Measurements from ENCODE around the gene RIOK1.

Gene RIOK1

GRCh38 chr6:7390226-7390878 is 744 bp downstream of the RIOK1 start:
- Histone ChIP-seq H3K9me3 (no peaks in the 10 kb centered on the region), H3K4me3 (ENCODE audit: low read depth, low read length) (peak overlapping the region; percentile 88), H3K36me3 (peaks cover 23% of the 10 kb centered on the region), H3K27me3 (no peaks in the 10 kb centered on the region), H3K4me1 (no peaks in the 10 kb centered on the region)
- DNase-seq, result no peak
- no peak for TF ChIP-seq CTCF (IDR thresholded peaks at IDR 0.05; ENCODE audit: low read depth, low read length)

- Histone ChIP-seq H3K4me3 (ENCODE audit: low read depth, low read length) (peak overlapping the region; percentile 88), H3K27me3 (no peaks in the 10 kb centered on the region)
These were observed 1.5 kb downstream of the RIOK1 start for GRCh38 chr6:7391151-7391550.

GRCh38 chr6:7392402-7392801 is 2.8 kb downstream of the RIOK1 start:
- DNase-seq, result no peak
- Histone ChIP-seq H3K36me3 (peaks cover 43% of the 10 kb centered on the region), H3K9me3 (no peaks in the 10 kb centered on the region), H3K4me1 (no peaks in the 10 kb centered on the region), H3K27me3 (no peaks in the 10 kb centered on the region), H3K4me3 (ENCODE audit: low read depth, low read length) (no peak overlapping the region; the same call in 1 of the 2 replicates)
- TF ChIP-seq CTCF (IDR thresholded peaks at IDR 0.05; ENCODE audit: low read depth, low read length), result no peak

More at GRCh38 chr6:7391151-7391550, 1.5 kb downstream of the RIOK1 start:
- DNase-seq, result no peak
- H3K36me3 ChIP-seq, result peaks cover 30% of the 10 kb centered on the region
- TF ChIP-seq CTCF (IDR thresholded peaks at IDR 0.05; ENCODE audit: low read depth, low read length), result no peak
- H3K9me3 ChIP-seq, result no peaks in the 10 kb centered on the region
- no peaks in the 10 kb centered on the region for H3K4me1 ChIP-seq

- no peak for TF ChIP-seq CTCF (IDR thresholded peaks at IDR 0.05; ENCODE audit: low read depth, low read length)
- Histone ChIP-seq H3K4me1 (no peaks in the 10 kb centered on the region), H3K36me3 (peaks cover 83% of the 10 kb centered on the region)
These were observed 11.5 kb downstream of the RIOK1 start for GRCh38 chr6:7401075-7401474.

GRCh38 chr6:7402716-7403115 is 13.1 kb downstream of the RIOK1 start:
- Histone ChIP-seq H3K4me1 (no peaks in the 10 kb centered on the region), H3K36me3 (peaks cover 83% of the 10 kb centered on the region), H3K9me3 (no peaks in the 10 kb centered on the region), H3K27me3 (no peaks in the 10 kb centered on the region), H3K4me3 (ENCODE audit: low read depth, low read length) (no peak overlapping the region)
- DNase-seq, result no peak
- no peak for TF ChIP-seq CTCF (IDR thresholded peaks at IDR 0.05; ENCODE audit: low read depth, low read length)

More at GRCh38 chr6:7401075-7401474, 11.5 kb downstream of the RIOK1 start:
- Histone ChIP-seq H3K9me3 (no peaks in the 10 kb centered on the region), H3K4me3 (ENCODE audit: low read depth, low read length) (no peak overlapping the region), H3K27me3 (no peaks in the 10 kb centered on the region)
- no peak for DNase-seq

- no peak for TF ChIP-seq CTCF (IDR thresholded peaks at IDR 0.05; ENCODE audit: low read depth, low read length)
- H3K4me3 ChIP-seq (ENCODE audit: low read depth, low read length), result no peak overlapping the region
- H3K9me3 ChIP-seq, result no peaks in the 10 kb centered on the region
- peaks cover 89% of the 10 kb centered on the region for H3K36me3 ChIP-seq
- H3K4me1 ChIP-seq, result no peaks in the 10 kb centered on the region
- no peaks in the 10 kb centered on the region for H3K27me3 ChIP-seq
- DNase-seq, result no peak
These were observed 14.9 kb downstream of the RIOK1 start for GRCh38 chr6:7404546-7404945.

Data from BE2C (cell line).